Epithelial cell of proximal tubule (primary cell): ENCODE data around the gene SAMD8. TPM values are rescaled to one million over a fixed set of nuclear protein-coding genes. Genes with fewer than 3 reads are reported as not detected.

Experiments
- DNase-seq: peaks from one replicate; pipeline ENCODE4 v3.0.0-alpha.2; 2011; ENCODE audit warnings: low read depth
- H3K4me3 ChIP-seq: 2 replicates; pipeline ENCODE4 v1.5.1; 2011; ENCODE audit warnings: low read depth, mild to moderate bottlenecking, low read length
- total RNA-seq: library from RNA; depleted of rRNA; stranded (reverse); fragments of >200 nt; gene quantifications from 2 replicates; pipeline ENCODE4 v1.2.3, GENCODE V29; 2015
- TF ChIP-seq, protein P1 (sequence below): conservative IDR thresholded peaks from 2 replicates; pipeline ENCODE4 v1.5.1; 2012; ENCODE audit warnings: low read depth, mild to moderate bottlenecking, low read length

SAMD8 gene
- total RNA-seq, 1 donor from 2014 or later = 11.3 TPM

- TF ChIP-seq, protein P1, sequence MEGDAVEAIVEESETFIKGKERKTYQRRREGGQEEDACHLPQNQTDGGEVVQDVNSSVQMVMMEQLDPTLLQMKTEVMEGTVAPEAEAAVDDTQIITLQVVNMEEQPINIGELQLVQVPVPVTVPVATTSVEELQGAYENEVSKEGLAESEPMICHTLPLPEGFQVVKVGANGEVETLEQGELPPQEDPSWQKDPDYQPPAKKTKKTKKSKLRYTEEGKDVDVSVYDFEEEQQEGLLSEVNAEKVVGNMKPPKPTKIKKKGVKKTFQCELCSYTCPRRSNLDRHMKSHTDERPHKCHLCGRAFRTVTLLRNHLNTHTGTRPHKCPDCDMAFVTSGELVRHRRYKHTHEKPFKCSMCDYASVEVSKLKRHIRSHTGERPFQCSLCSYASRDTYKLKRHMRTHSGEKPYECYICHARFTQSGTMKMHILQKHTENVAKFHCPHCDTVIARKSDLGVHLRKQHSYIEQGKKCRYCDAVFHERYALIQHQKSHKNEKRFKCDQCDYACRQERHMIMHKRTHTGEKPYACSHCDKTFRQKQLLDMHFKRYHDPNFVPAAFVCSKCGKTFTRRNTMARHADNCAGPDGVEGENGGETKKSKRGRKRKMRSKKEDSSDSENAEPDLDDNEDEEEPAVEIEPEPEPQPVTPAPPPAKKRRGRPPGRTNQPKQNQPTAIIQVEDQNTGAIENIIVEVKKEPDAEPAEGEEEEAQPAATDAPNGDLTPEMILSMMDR = no peak
- no peak overlapping the region for H3K4me3 ChIP-seq
- no peak for DNase-seq
These were observed 63.6 kb downstream of the SAMD8 start for GRCh38 chr10:75175046-75175445.

DNA sequence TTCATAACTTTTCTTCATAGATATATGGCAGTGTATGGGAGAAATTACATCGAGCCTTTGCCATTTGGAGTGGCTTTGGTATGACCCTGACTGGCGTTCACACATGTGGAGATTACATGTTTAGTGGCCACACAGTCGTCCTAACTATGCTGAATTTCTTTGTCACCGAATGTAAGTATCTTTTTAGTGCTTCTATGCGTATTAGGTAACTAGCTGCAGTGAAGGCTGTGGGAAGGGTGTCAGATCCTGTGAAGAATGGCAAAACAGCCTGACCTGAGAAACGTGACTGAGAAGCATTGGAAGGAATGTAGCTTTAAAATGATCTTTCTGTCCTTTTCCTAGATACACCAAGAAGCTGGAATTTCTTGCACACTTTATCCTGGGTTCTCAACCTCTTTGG lies 64.6 kb downstream of the SAMD8 start:
- no peak for DNase-seq
- TF ChIP-seq, protein P1 = no peak
- no peak overlapping the region for H3K4me3 ChIP-seq

DNA sequence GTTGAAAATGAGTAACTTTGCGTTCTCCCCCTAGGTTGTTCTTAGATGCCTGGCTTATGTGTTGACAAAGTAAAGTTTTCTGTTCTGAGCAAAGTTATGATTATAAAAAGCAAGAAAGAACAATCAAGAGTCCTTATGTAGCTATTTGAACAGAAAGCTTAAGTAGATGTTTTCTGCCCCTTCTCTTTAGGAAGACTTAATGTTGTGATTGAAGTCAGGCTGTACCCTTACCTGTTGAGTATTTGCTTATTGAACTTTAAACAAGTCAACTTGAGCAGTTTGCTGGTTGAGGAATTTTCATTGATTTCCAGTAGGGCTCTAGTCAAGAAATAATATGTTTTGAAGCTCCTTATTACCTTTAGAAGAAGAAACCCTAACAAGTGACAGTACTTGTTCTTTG lies 65.3 kb downstream of the SAMD8 start:
- H3K4me3 ChIP-seq = no peak overlapping the region
- TF ChIP-seq, protein P1 = no peak
- no peak for DNase-seq

GRCh38 chr10:75179657-75180177 lies 68.3 kb downstream of the SAMD8 start:
- DNase-seq = no peak
- TF ChIP-seq, protein P1 = no peak
- no peak overlapping the region for H3K4me3 ChIP-seq

DNA sequence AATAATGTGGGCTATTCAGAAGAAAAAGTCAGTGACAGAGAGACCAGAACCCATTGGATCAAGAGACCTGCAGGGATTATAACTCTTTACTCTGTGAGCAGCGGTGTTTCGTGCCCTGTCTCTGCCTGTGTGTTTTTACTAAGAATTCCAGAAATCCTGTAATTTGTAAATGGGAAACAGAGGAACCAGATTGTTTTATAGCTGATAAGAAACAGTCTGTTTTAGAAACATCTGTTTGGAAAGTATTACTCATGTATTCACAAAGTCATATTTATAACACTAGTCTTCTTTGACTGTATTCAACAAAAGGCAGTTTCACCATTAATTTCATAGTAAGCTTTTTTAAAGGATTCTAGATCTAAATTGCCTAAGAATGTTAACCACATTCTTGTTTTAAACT lies 69.1 kb downstream of the SAMD8 start:
- no peak overlapping the region for H3K4me3 ChIP-seq
- DNase-seq = no peak
- TF ChIP-seq, protein P1 = no peak

DNA sequence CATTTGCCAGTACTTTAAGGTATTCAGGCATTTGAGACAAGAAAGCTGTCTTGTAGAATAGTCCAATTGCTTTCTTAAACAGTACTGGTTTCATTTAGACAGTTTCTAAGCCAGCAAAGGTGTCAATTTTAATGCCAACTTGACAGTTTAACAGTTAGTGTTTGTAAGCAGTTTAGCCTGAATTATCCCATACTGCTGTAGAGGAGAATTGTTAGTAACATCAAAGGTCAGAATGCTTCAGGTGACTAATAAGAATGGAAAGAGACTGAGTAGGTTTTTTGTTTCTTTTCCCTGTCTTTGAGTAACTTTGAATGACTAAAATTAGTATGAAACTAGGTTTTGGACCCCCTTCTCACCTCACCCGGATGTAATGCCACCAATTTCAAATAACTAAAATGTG lies 69.6 kb downstream of the SAMD8 start:
- no peak for DNase-seq
- no peak overlapping the region for H3K4me3 ChIP-seq
- TF ChIP-seq, protein P1 = no peak

DNA sequence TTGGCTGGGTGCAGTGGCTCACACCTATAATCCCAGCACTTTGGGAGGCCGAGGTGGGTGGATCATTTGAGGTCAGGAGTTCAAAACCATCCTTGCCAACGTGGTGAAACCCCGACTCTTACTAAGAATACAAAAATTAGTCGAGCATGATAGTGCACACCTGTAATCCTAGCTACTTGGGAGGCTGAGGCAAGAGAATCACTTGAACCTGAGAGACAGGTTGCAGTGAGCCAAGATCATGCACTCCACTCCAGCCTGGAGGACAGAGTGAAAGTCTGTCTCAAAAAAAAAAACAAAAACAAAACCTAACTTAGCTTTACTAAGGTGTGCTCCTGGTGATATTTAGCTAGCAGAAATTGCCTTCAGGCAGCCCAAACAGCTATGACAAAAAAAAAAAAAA lies 74.9 kb downstream of the SAMD8 start:
- TF ChIP-seq, protein P1 = no peak

More for the DNA sequence above, 74.9 kb downstream of the SAMD8 start:
- no peak for DNase-seq
- no peak overlapping the region for H3K4me3 ChIP-seq
